Measurements from ENCODE around the gene CIB4.
"Not testable (repeated sequence)": the region's sequence is repeated elsewhere in the genome, so short reads cannot be mapped to it uniquely, and the experiment has no call there.

CIB4 gene

GRCh38 chr2:26574066-26574899 lies 66.9 kb downstream of the CIB4 start:
- in situ Hi-C loops (cut with MboI; ENCODE audit: low sequenced_read_pairs), result no loop called here

GRCh38 chr2:26573241-26573925 lies 67.8 kb downstream of the CIB4 start:
- in situ Hi-C loops (cut with MboI; ENCODE audit: low sequenced_read_pairs), result no loop called here

- in situ Hi-C loops (cut with MboI; ENCODE audit: low sequenced_read_pairs), result no loop called here
Observed at GRCh38 chr2:26572591-26572990, 68.6 kb downstream of the CIB4 start.

- in situ Hi-C loops (cut with MboI; ENCODE audit: low sequenced_read_pairs), result no loop called here
Observed at GRCh38 chr2:26571316-26571715, 69.8 kb downstream of the CIB4 start.

- in situ Hi-C loops (cut with MboI; ENCODE audit: low sequenced_read_pairs), result no loop called here
Observed at GRCh38 chr2:26570083-26570430, 71.1 kb downstream of the CIB4 start.

- in situ Hi-C loops (cut with MboI; ENCODE audit: low sequenced_read_pairs), result no loop called here
Observed at GRCh38 chr2:26569216-26570082, 71.7 kb downstream of the CIB4 start.

GRCh38 chr2:26568076-26568890 lies 72.9 kb downstream of the CIB4 start:
- in situ Hi-C loops (cut with MboI; ENCODE audit: low sequenced_read_pairs), result no loop called here

- in situ Hi-C loops (cut with MboI; ENCODE audit: low sequenced_read_pairs), result no loop called here
Observed at GRCh38 chr2:26567534-26567933, 73.6 kb downstream of the CIB4 start.

- in situ Hi-C loops (cut with MboI; ENCODE audit: low sequenced_read_pairs), result not testable (repeated sequence)
Observed at GRCh38 chr2:26566731-26567130, 74.4 kb downstream of the CIB4 start.

- in situ Hi-C loops (cut with MboI; ENCODE audit: low sequenced_read_pairs), result no loop called here
Observed at GRCh38 chr2:26566081-26566375, 75.1 kb downstream of the CIB4 start.

GRCh38 chr2:26564121-26564644 lies 77.0 kb downstream of the CIB4 start:
- in situ Hi-C loops (cut with MboI; ENCODE audit: low sequenced_read_pairs), result no loop called here

GRCh38 chr2:26563686-26564085 lies 77.5 kb downstream of the CIB4 start:
- in situ Hi-C loops (cut with MboI; ENCODE audit: low sequenced_read_pairs), result no loop called here

- in situ Hi-C loops (cut with MboI; ENCODE audit: low sequenced_read_pairs), result no loop called here
Observed at GRCh38 chr2:26562811-26563645, 78.1 kb downstream of the CIB4 start.

GRCh38 chr2:26561918-26562810 lies 79.0 kb downstream of the CIB4 start:
- in situ Hi-C loops (cut with MboI; ENCODE audit: low sequenced_read_pairs), result no loop called here

- in situ Hi-C loops (cut with MboI; ENCODE audit: low sequenced_read_pairs), result no loop called here
Observed at GRCh38 chr2:26561376-26561775, 79.8 kb downstream of the CIB4 start.

GRCh38 chr2:26560892-26561291 lies 80.3 kb downstream of the CIB4 start:
- in situ Hi-C loops (cut with MboI; ENCODE audit: low sequenced_read_pairs), result no loop called here

GRCh38 chr2:26559556-26559955 lies 81.6 kb downstream of the CIB4 start:
- in situ Hi-C loops (cut with MboI; ENCODE audit: low sequenced_read_pairs), result no loop called here

GRCh38 chr2:26559044-26559405 lies 82.1 kb downstream of the CIB4 start:
- in situ Hi-C loops (cut with MboI; ENCODE audit: low sequenced_read_pairs), result no loop called here

Measured in hTERT RPE-1 (cell line).